Measurements from ENCODE around the gene ATL3. TPM values are rescaled to one million over a fixed set of nuclear protein-coding genes. Genes with fewer than 3 reads are reported as not detected.
"Not testable (repeated sequence)": the region's sequence is repeated elsewhere in the genome, so short reads cannot be mapped to it uniquely, and the experiment has no call there.

ATL3 gene
- total RNA-seq, 1 experiment from 2014 or later = 55.1 TPM

DNA sequence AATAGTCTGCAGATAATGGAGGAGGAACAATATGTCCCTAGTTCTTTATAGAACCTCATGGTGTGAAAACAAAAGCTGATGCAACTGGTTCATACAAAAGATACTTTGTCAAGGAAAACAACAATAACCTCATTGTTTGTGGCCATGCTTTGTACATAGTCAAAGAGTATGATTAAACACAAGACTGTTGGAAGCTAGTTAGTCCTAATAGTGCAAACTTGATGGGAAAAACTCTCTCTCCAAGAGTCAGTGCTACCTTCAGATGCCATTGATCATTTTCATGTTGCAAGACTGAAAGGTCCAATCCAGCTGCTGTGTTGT, 87.9 kb downstream of the ATL3 start:
- no peak overlapping the region for H3K27ac Mint-ChIP-seq (ENCODE audit: unreplicated experiment)
- intact Hi-C loops (cut with micrococcal nuclease; ENCODE audit: unreplicated experiment) = no loop called here

GRCh38 chr11:63581224-63581623, 90.0 kb downstream of the ATL3 start:
- intact Hi-C loops (cut with micrococcal nuclease; ENCODE audit: unreplicated experiment); H3K4me1 ChIP-seq; H3K27me3 Mint-ChIP-seq (ENCODE audit: insufficient read depth, unreplicated experiment); H3K4me3 Mint-ChIP-seq (ENCODE audit: unreplicated experiment); POLR2A ChIA-PET; H3K36me3 ChIP-seq (ENCODE audit: control insufficient read depth, insufficient read depth, low read length); BruUV-seq (replicated peaks); CTCF ChIA-PET; H3K4me3 ChIP-seq (ENCODE audit: low read depth, low read length); H3K27me3 ChIP-seq (replicated peaks; ENCODE audit: control insufficient read depth, insufficient read depth, low read length); H3K4me1 Mint-ChIP-seq (ENCODE audit: low read depth, unreplicated experiment): not testable (repeated sequence)
- Mint-ChIP-seq H3K36me3 (ENCODE audit: insufficient read depth, unreplicated experiment) (peaks cover 68% of the 10 kb centered on the region), H3K27ac (ENCODE audit: unreplicated experiment) (peak overlapping the region; percentile 42), H3K9me3 (ENCODE audit: unreplicated experiment) (peaks cover 32% of the 10 kb centered on the region)
- peaks cover 22% of the 10 kb centered on the region for H3K9me3 ChIP-seq
- peak; percentile 70 to 71 for DNase-seq

More for the DNA sequence above, 87.9 kb downstream of the ATL3 start:
- no peak for DNase-seq
- H3K4me1 Mint-ChIP-seq (ENCODE audit: low read depth, unreplicated experiment) = no peaks in the 10 kb centered on the region
- Histone ChIP-seq H3K36me3 (ENCODE audit: control insufficient read depth, insufficient read depth, low read length) (0 out of 2 replicates have a peak, but pooled peaks cover 2% of the 10 kb centered on the region), H3K27me3 (replicated peaks; ENCODE audit: control insufficient read depth, insufficient read depth, low read length) (no peaks in the 10 kb centered on the region), H3K9me3 (peaks cover 22% of the 10 kb centered on the region), H3K4me1 (no peaks in the 10 kb centered on the region; the same call in 1 of the 2 replicates), H3K4me3 (ENCODE audit: low read depth, low read length) (no peak overlapping the region)
- TF ChIP-seq CTCF (IDR thresholded peaks at IDR 0.05; ENCODE audit: insufficient read depth in 1 of 2, low read depth in 1 of 2, low read length in 1 of 2, severe bottlenecking in 1 of 2, unreplicated experiment in 1 of 2) = no peak
- no TSS peak for BruUV-seq (replicated peaks)
- peaks cover 59% of the 10 kb centered on the region for H3K36me3 Mint-ChIP-seq (ENCODE audit: insufficient read depth, unreplicated experiment)
- CTCF ChIA-PET = interaction anchor here (0.9 kb wide), 1 partner anchor 105 kb away, joined by 3 read pairs; no protein-coding TSS in a partner anchor
- no peak overlapping the region for H3K4me3 Mint-ChIP-seq (ENCODE audit: unreplicated experiment)
- no peaks in the 10 kb centered on the region for H3K27me3 Mint-ChIP-seq (ENCODE audit: insufficient read depth, unreplicated experiment)
- POLR2A ChIA-PET = no interaction called here
- H3K9me3 Mint-ChIP-seq (ENCODE audit: unreplicated experiment) = peaks cover 26% of the 10 kb centered on the region

DNA sequence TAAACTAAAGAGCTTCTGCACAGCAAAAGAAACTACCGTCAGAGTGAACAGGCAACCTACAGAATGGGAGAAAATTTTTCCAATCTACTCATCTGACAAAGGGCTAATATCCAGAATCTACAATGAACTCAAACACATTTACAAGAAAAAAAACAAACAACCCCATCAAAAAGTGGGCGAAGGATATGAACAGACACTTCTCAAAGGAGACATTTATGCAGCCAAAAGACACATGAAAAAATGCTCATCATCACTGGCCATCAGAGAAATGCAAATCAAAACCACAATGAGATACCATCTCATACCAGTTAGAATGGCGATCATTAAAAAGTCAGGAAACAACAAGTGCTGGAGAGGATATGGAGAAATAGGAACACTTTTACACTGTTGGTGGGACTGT, 92.3 kb downstream of the ATL3 start:
- Mint-ChIP-seq H3K4me1 (ENCODE audit: low read depth, unreplicated experiment) (peaks cover 23% of the 10 kb centered on the region), H3K9me3 (ENCODE audit: unreplicated experiment) (peaks cover 32% of the 10 kb centered on the region), H3K36me3 (ENCODE audit: insufficient read depth, unreplicated experiment) (peaks cover 67% of the 10 kb centered on the region)
- BruUV-seq (replicated peaks); DNase-seq; H3K36me3 ChIP-seq (ENCODE audit: control insufficient read depth, insufficient read depth, low read length); intact Hi-C loops (cut with micrococcal nuclease; ENCODE audit: unreplicated experiment); H3K27me3 Mint-ChIP-seq (ENCODE audit: insufficient read depth, unreplicated experiment); H3K4me3 ChIP-seq (ENCODE audit: low read depth, low read length); H3K27me3 ChIP-seq (replicated peaks; ENCODE audit: control insufficient read depth, insufficient read depth, low read length); CTCF ChIA-PET; H3K4me3 Mint-ChIP-seq (ENCODE audit: unreplicated experiment); H3K27ac Mint-ChIP-seq (ENCODE audit: unreplicated experiment); POLR2A ChIA-PET: not testable (repeated sequence)
- H3K9me3 ChIP-seq = peaks cover 22% of the 10 kb centered on the region
- peaks cover 20% of the 10 kb centered on the region for H3K4me1 ChIP-seq

GRCh38 chr11:63574856-63575602, 96.1 kb downstream of the ATL3 start:
- H3K9me3 ChIP-seq = peaks cover 3% of the 10 kb centered on the region
- TF ChIP-seq CTCF (IDR thresholded peaks at IDR 0.05; ENCODE audit: insufficient read depth in 1 of 2, low read depth in 1 of 2, low read length in 1 of 2, severe bottlenecking in 1 of 2, unreplicated experiment in 1 of 2) = no peak
- no peaks in the 10 kb centered on the region; the same call in 1 of the 2 replicates for H3K36me3 ChIP-seq (ENCODE audit: control insufficient read depth, insufficient read depth, low read length)
- peaks cover 23% of the 10 kb centered on the region for H3K4me1 ChIP-seq
- peak overlapping the region; percentile 92 for H3K27ac Mint-ChIP-seq (ENCODE audit: unreplicated experiment)
- H3K4me1 Mint-ChIP-seq (ENCODE audit: low read depth, unreplicated experiment) = peaks cover 41% of the 10 kb centered on the region
- DNase-seq = peak; percentile 75 to 79
- ChIA-PET POLR2A (interaction anchor here (0.5 to 0.7 kb wide), 2 partner anchors 54 to 373 kb away, joined by 3 to 4 read pairs; no protein-coding TSS in a partner anchor), CTCF (interaction anchor here (1.0 to 1.2 kb wide), 2 partner anchors 67 to 96 kb away, joined by 3 to 4 read pairs; no protein-coding TSS in a partner anchor)
- H3K36me3 Mint-ChIP-seq (ENCODE audit: insufficient read depth, unreplicated experiment) = peaks cover 44% of the 10 kb centered on the region
- BruUV-seq (replicated peaks) = no TSS peak
- H3K4me3 ChIP-seq (ENCODE audit: low read depth, low read length) = peak overlapping the region; percentile 22
- H3K27me3 ChIP-seq (replicated peaks; ENCODE audit: control insufficient read depth, insufficient read depth, low read length) = no peaks in the 10 kb centered on the region
- intact Hi-C loops (cut with micrococcal nuclease; ENCODE audit: unreplicated experiment) = loop anchor here (1.0 kb wide), 1 partner anchor 96 kb away; no protein-coding TSS in a partner anchor
- peaks cover 35% of the 10 kb centered on the region for H3K9me3 Mint-ChIP-seq (ENCODE audit: unreplicated experiment)
- peak overlapping the region; percentile 79 for H3K4me3 Mint-ChIP-seq (ENCODE audit: unreplicated experiment)
- H3K27me3 Mint-ChIP-seq (ENCODE audit: insufficient read depth, unreplicated experiment) = no peaks in the 10 kb centered on the region
